HEK293 (cell line): ENCODE measurements around the gene MCAM.

Experiments
- CTCF ChIA-PET: fragments of 350-600 bp; formaldehyde crosslinking; extraction: SDS; loops from one replicate; lab custom pipeline; 2021; ENCODE audit warnings: antibody characterized with exemption; lab: Yijun Ruan, JAX
- POLR2A ChIA-PET: fragments of 300-600 bp; formaldehyde crosslinking; extraction: SDS; loops from one replicate; lab custom pipeline; 2020; ENCODE audit warnings: antibody characterized with exemption, inconsistent platforms; lab: Yijun Ruan, JAX
- H3K27ac ChIP-seq: fragments of 200-500 bp; sonication (Bioruptor generic); 2 replicates; pipeline ENCODE4 v1.5.1; 2014; ENCODE audit warnings: low read depth, low read length, control low read depth, inconsistent platforms; ENCODE audit errors: extremely low read depth
- H3K36me3 ChIP-seq, 2 experiments: fragments of 200-500 bp in 1 of 2; sonication (Bioruptor generic) in 1 of 2; 1 replicate in 1 of 2; 2 replicates in 1 of 2; pipeline ENCODE4 v1.5.1; 2014 to 2017; ENCODE audit warnings: inconsistent platforms in 2 of 2, low read length in 2 of 2; ENCODE audit not compliant: control insufficient read depth in 2 of 2, insufficient read depth in 1 of 2
- H3K4me1 ChIP-seq: fragments of 200-500 bp; sonication (Bioruptor generic); 2 replicates; pipeline ENCODE4 v1.5.1; 2014; ENCODE audit warnings: mild to moderate bottlenecking, low read length, inconsistent platforms; ENCODE audit not compliant: control insufficient read depth, insufficient read depth
- H3K4me3 ChIP-seq: 2 replicates; pipeline ENCODE4 v1.5.1; 2011; ENCODE audit warnings: low read depth, mild to moderate bottlenecking, control low read depth, low read length, moderate library complexity
- H3K9me3 ChIP-seq: fragments of 200-500 bp; sonication (Bioruptor generic); 2 replicates; pipeline ENCODE4 v1.5.1; 2014; ENCODE audit warnings: low read depth, low read length, inconsistent platforms; ENCODE audit not compliant: control insufficient read depth, insufficient read depth
- IKZF3 ChIP-seq: fragments of 450-650 bp; IDR thresholded peaks from 2 replicates; pipeline ENCODE4 v1.5.0; 2018; ENCODE audit warnings: missing biosample characterization, mild to moderate bottlenecking, missing genetic modification characterization, moderate library complexity
- SCRT2 ChIP-seq: fragments of 450-650 bp; formaldehyde crosslinking; IDR thresholded peaks from 2 replicates; pipeline ENCODE4 v1.5.1; 2016; ENCODE audit warnings: missing biosample characterization, missing genetic modification characterization
- SETDB1 ChIP-seq: IDR thresholded peaks from one replicate; pipeline ENCODE4 v1.6.1; 2017; ENCODE audit warnings: mild to moderate bottlenecking, low read length, moderate library complexity, mixed read lengths; ENCODE audit not compliant: insufficient read length
- ZNF324 ChIP-seq: fragments of 450-650 bp; formaldehyde crosslinking; IDR thresholded peaks from 2 replicates; pipeline ENCODE4 v1.5.1; 2016; ENCODE audit warnings: missing biosample characterization, missing genetic modification characterization
- ZNF335 ChIP-seq: fragments of 450-650 bp; formaldehyde crosslinking; conservative IDR thresholded peaks from 2 replicates; pipeline ENCODE4 v1.5.1; 2016; ENCODE audit warnings: missing biosample characterization, missing genetic modification characterization
- ZNF341 ChIP-seq: fragments of 450-650 bp; formaldehyde crosslinking; IDR thresholded peaks from 2 replicates; pipeline ENCODE4; 2016; ENCODE audit warnings: low read depth, missing biosample characterization, missing genetic modification characterization
- ZNF621 ChIP-seq: fragments of 450-650 bp; formaldehyde crosslinking; IDR thresholded peaks from 2 replicates; pipeline ENCODE4 v1.5.1; 2017; ENCODE audit warnings: missing biosample characterization, missing genetic modification characterization
- ZNF664 ChIP-seq: fragments of 450-650 bp; formaldehyde crosslinking; IDR thresholded peaks from 2 replicates; pipeline ENCODE4 v1.5.1; 2016; ENCODE audit warnings: missing biosample characterization, missing genetic modification characterization
- ZNF701 ChIP-seq: fragments of 450-650 bp; formaldehyde crosslinking; IDR thresholded peaks from 2 replicates; pipeline ENCODE4 v1.5.1; 2016; ENCODE audit warnings: missing biosample characterization, missing genetic modification characterization
- ZNF747 ChIP-seq: fragments of 450-650 bp; formaldehyde crosslinking; IDR thresholded peaks from 2 replicates; pipeline ENCODE4 v1.5.1; 2016; ENCODE audit warnings: missing biosample characterization, missing genetic modification characterization
- ZSCAN30 ChIP-seq: fragments of 450-650 bp; IDR thresholded peaks from 2 replicates; pipeline ENCODE4 v1.5.1; 2018; ENCODE audit warnings: missing biosample characterization, mild to moderate bottlenecking, missing genetic modification characterization, moderate library complexity
- TF ChIP-seq, protein P1 (sequence below): fragments of 450-650 bp; formaldehyde crosslinking; IDR thresholded peaks from 2 replicates; pipeline ENCODE4 v1.5.1; 2016; ENCODE audit warnings: missing biosample characterization, missing genetic modification characterization
- TF ChIP-seq, protein P2 (sequence below): fragments of 450-650 bp; formaldehyde crosslinking; IDR thresholded peaks from 2 replicates; pipeline ENCODE4 v1.5.1; 2016; ENCODE audit warnings: missing biosample characterization, missing genetic modification characterization
- TF ChIP-seq, protein P3 (sequence below): fragments of 450-650 bp; formaldehyde crosslinking; conservative IDR thresholded peaks from 2 replicates; pipeline ENCODE4 v1.5.1; 2016; ENCODE audit warnings: low read depth, missing biosample characterization, missing genetic modification characterization
- TF ChIP-seq, protein P4 (sequence below): fragments of 450-650 bp; formaldehyde crosslinking; IDR thresholded peaks from 2 replicates; pipeline ENCODE4 v1.5.1; 2016; ENCODE audit warnings: missing biosample characterization, missing genetic modification characterization
- TF ChIP-seq, protein P5 (sequence below): fragments of 450-650 bp; formaldehyde crosslinking; IDR thresholded peaks from 2 replicates; pipeline ENCODE4 v1.5.1; 2016; ENCODE audit warnings: missing biosample characterization, missing genetic modification characterization

Gene MCAM

DNA sequence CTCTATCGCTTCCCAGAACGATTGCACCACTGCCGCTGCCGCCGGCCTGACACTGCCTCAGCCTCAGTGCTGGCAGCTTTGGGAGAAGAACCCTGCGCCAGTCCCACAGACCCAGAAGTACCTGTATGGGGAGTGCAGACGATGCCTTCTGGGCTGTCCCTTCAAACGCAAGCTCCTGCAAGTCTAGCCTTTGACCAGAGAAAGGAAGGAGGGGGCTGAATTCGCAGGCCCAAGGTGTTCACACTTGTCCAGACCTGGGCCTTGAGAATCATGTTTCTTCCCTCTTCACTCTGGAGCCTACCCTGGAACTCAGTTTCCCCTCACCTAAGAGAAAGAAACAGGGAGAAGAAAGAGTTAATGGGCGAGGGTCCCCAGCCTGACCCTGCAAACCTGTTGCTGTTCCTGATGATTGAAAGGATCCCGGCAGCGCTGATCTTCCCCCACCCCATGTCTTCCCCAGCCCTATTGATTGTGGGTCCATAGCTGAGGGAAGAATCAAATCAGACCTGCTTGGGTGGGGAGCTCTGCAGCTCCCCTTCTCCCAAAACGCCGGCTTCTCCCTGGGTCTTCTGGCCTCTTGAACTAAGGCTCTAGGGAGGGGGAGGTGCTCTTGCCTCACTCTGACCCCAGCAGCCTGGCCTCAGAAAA, 786 bp upstream of the MCAM start:
- H3K4me3 ChIP-seq = peak overlapping the region; percentile 19; the same call in 1 of the 2 replicates
- no peaks in the 10 kb centered on the region; the same call in 1 of the 2 replicates for H3K4me1 ChIP-seq
- POLR2A ChIA-PET = interaction anchor here (0.7 to 4.4 kb wide), 23 partner anchors 10 to 262 kb away, joined by 3 to 35 read pairs (median 5); partner anchors contain the start of genes ABCG4, C2CD2L, CBL and DPAGT1
- H3K27ac ChIP-seq = no peak overlapping the region
- no peaks in the 10 kb centered on the region for H3K9me3 ChIP-seq
- TF ChIP-seq, protein P1, sequence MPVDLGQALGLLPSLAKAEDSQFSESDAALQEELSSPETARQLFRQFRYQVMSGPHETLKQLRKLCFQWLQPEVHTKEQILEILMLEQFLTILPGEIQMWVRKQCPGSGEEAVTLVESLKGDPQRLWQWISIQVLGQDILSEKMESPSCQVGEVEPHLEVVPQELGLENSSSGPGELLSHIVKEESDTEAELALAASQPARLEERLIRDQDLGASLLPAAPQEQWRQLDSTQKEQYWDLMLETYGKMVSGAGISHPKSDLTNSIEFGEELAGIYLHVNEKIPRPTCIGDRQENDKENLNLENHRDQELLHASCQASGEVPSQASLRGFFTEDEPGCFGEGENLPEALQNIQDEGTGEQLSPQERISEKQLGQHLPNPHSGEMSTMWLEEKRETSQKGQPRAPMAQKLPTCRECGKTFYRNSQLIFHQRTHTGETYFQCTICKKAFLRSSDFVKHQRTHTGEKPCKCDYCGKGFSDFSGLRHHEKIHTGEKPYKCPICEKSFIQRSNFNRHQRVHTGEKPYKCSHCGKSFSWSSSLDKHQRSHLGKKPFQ (tag by site-specific recombination) = no peak
- no peak for TF ChIP-seq ZNF621
- no peak for TF ChIP-seq ZNF324 (tag by site-specific recombination)
- TF ChIP-seq, protein P2, sequence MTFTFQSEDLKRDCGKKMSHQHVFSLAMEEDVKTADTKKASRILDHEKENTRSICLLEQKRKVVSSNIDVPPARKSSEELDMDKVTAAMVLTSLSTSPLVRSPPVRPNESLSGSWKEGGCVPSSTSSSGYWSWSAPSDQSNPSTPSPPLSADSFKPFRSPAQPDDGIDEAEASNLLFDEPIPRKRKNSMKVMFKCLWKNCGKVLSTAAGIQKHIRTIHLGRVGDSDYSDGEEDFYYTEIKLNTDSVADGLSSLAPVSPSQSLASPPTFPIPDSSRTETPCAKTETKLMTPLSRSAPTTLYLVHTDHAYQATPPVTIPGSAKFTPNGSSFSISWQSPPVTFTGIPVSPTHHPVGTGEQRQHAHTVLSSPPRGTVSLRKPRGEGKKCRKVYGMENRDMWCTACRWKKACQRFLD (tag by site-specific recombination) = no peak
- no peak for TF ChIP-seq IKZF3
- TF ChIP-seq, protein P3, sequence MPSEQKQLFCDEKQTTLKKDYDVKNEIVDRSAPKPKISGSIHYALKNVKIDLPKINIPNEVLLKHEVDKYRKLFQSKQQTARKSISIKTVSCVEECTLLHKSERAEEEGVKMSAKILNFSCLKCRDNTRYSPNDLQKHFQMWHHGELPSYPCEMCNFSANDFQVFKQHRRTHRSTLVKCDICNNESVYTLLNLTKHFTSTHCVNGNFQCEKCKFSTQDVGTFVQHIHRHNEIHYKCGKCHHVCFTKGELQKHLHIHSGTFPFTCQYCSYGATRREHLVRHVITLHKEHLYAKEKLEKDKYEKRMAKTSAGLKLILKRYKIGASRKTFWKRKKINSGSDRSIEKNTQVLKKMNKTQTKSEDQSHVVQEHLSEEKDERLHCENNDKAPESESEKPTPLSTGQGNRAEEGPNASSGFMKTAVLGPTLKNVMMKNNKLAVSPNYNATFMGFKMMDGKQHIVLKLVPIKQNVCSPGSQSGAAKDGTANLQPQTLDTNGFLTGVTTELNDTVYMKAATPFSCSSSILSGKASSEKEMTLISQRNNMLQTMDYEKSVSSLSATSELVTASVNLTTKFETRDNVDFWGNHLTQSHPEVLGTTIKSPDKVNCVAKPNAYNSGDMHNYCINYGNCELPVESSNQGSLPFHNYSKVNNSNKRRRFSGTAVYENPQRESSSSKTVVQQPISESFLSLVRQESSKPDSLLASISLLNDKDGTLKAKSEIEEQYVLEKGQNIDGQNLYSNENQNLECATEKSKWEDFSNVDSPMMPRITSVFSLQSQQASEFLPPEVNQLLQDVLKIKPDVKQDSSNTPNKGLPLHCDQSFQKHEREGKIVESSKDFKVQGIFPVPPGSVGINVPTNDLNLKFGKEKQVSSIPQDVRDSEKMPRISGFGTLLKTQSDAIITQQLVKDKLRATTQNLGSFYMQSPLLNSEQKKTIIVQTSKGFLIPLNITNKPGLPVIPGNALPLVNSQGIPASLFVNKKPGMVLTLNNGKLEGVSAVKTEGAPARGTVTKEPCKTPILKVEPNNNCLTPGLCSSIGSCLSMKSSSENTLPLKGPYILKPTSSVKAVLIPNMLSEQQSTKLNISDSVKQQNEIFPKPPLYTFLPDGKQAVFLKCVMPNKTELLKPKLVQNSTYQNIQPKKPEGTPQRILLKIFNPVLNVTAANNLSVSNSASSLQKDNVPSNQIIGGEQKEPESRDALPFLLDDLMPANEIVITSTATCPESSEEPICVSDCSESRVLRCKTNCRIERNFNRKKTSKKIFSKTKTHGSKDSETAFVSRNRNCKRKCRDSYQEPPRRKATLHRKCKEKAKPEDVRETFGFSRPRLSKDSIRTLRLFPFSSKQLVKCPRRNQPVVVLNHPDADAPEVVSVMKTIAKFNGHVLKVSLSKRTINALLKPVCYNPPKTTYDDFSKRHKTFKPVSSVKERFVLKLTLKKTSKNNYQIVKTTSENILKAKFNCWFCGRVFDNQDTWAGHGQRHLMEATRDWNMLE (tag by site-specific recombination) = no peak
- no peak for TF ChIP-seq SETDB1
- no peak for TF ChIP-seq ZSCAN30
- TF ChIP-seq ZNF341 (tag by site-specific recombination) = peak; percentile 2; the same call in 1 of the 2 replicates
- TF ChIP-seq ZNF701 = no peak
- TF ChIP-seq, protein P4, sequence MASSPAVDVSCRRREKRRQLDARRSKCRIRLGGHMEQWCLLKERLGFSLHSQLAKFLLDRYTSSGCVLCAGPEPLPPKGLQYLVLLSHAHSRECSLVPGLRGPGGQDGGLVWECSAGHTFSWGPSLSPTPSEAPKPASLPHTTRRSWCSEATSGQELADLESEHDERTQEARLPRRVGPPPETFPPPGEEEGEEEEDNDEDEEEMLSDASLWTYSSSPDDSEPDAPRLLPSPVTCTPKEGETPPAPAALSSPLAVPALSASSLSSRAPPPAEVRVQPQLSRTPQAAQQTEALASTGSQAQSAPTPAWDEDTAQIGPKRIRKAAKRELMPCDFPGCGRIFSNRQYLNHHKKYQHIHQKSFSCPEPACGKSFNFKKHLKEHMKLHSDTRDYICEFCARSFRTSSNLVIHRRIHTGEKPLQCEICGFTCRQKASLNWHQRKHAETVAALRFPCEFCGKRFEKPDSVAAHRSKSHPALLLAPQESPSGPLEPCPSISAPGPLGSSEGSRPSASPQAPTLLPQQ (tag by site-specific recombination) = no peak
- no peak for TF ChIP-seq ZNF664 (tag by site-specific recombination)
- peak; percentile 56; the same call in 1 of the 2 replicates for TF ChIP-seq SCRT2
- TF ChIP-seq, protein P5, sequence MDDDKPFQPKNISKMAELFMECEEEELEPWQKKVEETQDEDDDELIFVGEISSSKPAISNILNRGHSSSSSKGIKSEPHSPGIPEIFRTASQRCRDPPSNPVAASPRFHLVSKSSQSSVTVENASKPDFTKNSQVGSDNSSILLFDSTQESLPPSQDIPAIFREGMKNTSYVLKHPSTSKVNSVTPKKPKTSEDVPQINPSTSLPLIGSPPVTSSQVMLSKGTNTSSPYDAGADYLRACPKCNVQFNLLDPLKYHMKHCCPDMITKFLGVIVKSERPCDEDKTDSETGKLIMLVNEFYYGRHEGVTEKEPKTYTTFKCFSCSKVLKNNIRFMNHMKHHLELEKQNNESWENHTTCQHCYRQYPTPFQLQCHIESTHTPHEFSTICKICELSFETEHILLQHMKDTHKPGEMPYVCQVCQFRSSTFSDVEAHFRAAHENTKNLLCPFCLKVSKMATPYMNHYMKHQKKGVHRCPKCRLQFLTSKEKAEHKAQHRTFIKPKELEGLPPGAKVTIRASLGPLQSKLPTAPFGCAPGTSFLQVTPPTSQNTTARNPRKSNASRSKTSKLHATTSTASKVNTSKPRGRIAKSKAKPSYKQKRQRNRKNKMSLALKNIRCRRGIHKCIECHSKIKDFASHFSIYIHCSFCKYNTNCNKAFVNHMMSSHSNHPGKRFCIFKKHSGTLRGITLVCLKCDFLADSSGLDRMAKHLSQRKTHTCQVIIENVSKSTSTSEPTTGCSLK (tag by site-specific recombination) = no peak
- peak; percentile 24; the same call in 1 of the 2 replicates for TF ChIP-seq ZNF335 (tag by site-specific recombination)
- no peak for TF ChIP-seq ZNF747 (tag by site-specific recombination)
- peaks cover 0 to 14% of the 10 kb centered on the region in 2 experiments; a peak in 1 of 3 replicates for H3K36me3 ChIP-seq
- CTCF ChIA-PET = interaction anchor here (0.8 to 15.8 kb wide), 7 partner anchors 10 to 157 kb away, joined by 4 to 151 read pairs (median 5); partner anchors contain the start of genes C1QTNF5 and CBL
